NCI-H460 (cell line): ENCODE measurements around the gene NR3C2. TPM values are rescaled to one million over a fixed set of nuclear protein-coding genes. Genes with fewer than 3 reads are reported as not detected.

Experiments used
- DNase-seq: peaks from one replicate; pipeline ENCODE4 v3.0.0-alpha.2; 2016; ENCODE audit warnings: low read depth; ENCODE audit errors: extremely low read depth
- total RNA-seq: library from RNA; depleted of rRNA; stranded (reverse); fragments of >200 nt; shearing (Covaris generic); gene quantifications from 2 replicates; pipeline ENCODE4 v1.2.3, GENCODE V29; 2014

Gene NR3C2
- total RNA-seq, 1 experiment from 2014 or later, result 0.15 TPM

- no peak for DNase-seq
Measured at GRCh38 chr4:148435654-148436406, 6.4 kb downstream of the NR3C2 start.

GRCh38 chr4:148434075-148434773 lies 8.0 kb downstream of the NR3C2 start:
- no peak for DNase-seq

DNA sequence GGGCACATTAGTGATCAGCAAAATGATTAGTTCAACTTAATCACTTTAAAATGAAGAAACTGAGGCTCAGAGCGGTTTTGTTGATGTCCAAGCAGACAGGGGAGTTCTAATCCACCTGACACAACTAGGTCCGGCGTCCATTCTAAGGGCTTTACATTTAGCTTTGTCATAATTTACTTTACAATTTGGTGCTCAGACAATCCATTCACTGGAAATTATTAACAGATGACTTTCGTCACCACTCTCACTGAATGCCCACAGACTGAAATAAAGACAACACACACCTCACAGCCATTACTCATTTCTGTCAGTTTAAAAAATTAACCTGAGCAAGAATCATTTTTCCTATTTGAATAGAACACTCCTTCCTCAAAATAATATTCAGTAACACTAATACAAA lies 10.8 kb downstream of the NR3C2 start:
- DNase-seq, result no peak

DNA sequence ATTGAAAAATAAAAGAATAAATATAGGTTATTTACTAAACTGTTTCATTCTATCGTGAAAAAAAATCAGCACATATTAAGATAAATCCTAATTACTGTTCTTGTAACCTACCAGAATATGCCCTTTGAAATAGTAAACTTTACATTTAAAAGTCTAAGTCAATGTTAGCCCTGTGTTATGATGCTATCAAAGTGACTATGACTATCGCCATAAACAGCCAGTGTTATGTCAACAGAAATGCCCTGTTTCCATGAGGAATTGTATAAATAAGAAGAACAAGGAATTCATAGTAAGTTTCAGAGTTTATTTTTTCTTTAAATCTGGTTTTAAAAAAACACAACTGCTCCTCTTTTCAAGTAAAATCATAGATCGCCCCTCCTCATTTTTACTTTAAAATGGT lies 11.4 kb downstream of the NR3C2 start:
- DNase-seq, result no peak

DNA sequence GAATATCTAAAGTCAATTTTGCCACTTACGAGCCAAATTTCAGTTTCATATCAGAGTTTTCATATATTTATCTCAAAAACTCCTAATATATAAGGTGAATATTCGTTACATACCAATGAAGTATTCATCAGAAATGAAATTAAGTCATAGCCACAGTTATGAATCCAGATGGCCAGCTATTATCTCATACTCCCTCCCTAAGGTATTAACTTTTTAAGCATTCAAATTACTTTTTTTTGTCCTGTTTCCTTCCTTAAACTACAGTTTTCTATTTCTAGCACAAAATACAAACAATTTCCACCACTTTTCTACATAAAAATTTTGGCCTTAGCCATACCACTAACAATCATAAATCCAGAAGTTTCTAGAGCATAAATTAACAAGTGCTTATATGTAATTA lies 13.0 kb downstream of the NR3C2 start:
- no peak for DNase-seq

DNA sequence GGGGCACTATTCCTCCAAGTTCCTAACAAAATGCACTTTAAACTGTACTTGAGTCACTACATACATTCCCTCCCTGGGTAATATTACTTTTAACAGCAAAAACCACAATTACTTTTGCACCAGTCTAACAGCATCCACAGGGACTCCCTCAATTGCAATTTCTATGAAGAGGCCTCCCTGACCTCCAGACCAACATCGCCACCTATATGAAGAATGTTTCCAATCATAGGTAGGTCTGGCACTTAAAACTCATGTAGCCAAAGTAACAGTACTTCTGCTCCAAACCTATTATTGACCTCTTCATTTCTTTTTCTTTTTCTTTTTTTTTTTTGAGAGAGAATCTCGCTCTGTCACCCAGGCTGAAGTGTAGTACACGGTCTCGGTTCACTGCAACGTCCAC lies 15.6 kb downstream of the NR3C2 start:
- no peak for DNase-seq

DNA sequence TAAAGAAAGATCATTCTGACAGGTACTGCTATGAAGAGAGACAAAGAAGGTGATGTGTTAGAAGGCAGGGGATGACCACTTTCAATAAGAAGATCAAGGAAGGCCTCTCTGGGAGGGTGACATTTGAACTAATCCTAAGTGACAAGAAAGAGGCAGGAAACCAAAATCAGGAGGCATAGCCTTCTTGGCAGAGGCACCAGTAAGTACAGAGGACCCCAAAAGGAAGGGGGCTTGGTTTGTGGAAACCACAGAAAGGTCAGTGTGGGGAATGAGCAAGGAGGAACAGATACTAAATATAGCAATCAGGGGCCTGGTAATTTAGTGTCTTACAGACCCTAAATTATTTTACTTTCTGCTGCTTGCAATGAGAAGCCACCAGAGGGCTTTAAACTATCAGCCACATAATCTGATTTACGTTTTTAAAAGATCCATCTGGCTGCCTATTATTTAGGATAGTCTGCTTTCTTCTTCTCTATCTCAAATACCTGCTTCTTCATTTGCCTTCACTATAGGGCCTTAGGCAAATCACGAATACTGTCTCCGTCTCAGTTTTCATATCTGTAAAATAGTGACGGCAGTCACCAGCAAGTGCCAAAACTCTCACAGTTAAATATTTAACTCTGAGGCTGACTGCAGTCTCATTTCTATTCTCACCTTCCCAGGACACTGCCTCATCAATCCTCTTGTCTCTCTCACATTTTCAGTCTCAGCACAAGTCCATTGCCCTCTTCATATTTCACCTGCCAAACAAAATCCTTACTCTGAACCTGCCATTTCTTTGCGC lies 16.7 kb downstream of the NR3C2 start:
- no peak for DNase-seq

DNA sequence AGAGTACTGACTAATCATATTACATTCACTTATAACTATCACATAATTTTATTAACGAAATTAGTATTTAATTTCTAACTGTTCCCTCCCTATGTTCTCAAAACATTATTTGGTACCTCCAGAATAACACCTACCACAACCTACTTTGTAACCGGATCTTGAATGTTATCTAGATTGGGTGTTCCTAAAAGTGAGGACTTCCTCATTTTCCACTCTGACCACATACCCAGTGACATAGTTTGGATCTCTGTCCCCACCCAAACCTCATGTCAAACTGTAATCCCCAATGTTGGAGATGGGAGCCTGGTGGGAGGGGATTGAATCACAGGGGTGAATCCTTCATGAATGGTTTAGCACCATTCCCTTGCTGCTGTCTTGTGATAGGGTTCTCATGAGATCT lies 21.8 kb downstream of the NR3C2 start:
- no peak for DNase-seq

DNA sequence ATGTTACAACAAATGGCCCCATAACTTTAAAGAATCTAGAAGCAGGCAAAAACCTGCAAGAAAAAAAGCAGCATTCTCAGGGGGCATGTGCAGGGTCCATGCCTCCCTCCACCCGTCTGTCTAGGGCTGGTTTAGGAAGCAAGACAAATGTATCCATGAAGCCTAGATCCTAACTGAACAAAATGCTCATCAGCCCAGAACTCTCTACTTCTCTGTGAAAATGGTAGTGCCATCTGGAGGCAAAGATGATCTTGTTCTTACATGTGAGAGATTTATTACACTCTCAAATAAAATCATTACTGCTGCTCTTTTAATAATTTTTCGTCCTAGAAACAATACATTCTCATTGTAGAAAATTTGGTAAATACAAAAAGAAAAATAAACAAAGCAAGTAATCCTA lies 26.7 kb downstream of the NR3C2 start:
- DNase-seq, result peak; percentile 9

DNA sequence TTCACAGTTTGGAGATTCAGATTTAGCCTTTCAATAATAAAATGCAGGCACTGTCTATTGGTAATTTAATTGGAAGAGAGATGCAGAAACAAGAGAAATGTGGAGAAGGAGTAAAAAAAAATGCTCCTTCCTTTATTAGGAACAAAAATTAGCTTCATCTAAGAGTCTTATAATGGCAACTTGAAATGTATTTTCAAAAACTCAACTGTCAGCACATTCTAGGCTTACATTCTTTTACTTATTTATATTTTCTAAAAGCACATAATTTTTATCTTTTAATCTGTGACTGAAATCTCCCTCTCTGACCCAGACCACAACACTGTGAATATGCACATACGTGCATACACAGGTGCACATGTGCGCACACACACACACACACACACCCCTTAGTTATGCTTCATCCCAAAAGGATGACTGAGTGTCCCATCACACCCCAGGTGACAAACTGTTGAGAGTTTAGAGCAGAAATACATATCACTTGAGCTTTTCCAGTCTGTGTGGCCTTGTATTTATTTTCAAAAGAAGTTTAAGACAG lies 29.7 kb downstream of the NR3C2 start:
- no peak for DNase-seq

GRCh38 chr4:148405161-148405893 lies 36.9 kb downstream of the NR3C2 start:
- DNase-seq, result no peak

DNA sequence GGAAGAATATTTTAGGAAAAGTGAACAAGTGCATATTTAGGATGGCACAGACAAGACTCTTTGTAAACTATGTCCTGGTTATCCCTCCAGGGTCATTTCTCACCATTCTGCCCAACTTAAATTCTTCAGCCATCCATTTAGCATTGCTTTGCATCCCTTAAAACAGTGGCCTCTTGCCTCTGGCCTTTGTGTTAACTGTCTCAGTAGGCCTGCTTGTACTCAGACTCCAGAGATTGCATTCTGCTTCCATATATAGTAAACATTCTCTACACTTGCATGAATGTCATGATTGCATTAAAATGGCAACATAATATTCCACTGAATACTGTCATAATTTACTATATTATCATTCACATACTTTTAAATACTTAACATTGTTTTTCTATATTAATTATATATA lies 43.2 kb downstream of the NR3C2 start:
- DNase-seq, result no peak

DNA sequence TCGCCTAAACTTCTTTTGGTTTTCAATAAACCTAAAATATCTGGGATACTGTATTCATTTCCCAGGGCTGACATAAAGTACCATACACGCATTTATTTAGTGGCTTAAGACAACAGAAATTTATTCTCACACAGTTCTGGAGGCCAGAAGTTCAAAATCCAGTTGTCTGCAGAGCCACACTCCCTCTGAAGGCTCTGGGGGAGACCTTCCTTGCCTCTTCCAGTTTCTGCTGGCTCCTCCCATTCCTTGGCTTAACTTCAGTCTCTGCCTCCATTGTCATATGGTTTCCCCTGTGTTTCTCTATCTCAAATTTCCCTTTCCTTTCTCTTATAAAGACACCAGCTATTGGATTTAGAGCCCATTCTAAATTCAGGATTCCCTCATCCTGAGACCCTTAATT lies 44.4 kb downstream of the NR3C2 start:
- no peak for DNase-seq

DNA sequence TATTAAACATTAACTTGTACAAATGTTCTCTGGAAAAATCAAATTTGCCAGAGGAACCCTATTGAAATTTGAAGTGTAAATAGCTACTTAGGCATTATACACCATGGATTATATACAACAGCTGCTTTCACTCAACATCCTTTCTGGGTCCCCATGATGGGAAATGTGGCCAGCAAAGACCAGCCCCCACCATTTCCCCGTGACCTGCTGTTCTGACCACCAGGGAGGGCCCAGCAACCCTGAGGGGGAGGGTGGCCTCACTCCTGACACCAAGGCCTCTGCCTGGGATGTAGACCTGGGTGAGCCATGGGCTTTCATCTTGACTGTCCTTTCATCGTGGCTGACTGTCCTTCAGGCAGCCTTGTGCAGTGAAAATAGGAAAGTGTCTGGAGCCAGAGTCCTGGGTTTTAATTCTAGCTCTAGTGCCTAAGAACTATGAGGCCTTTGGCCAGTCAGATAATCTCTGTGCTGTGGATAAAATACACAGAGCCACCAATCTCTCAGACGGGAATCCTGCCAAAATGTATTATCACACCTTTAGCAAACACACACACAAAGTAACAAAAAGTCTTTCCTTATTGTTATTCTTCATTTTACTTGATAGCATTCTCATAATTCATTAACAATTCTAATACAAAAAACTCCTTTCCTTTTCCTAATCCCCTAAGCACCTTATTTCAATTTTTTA lies 45.1 kb downstream of the NR3C2 start:
- DNase-seq, result no peak

GRCh38 chr4:148395771-148396170 lies 46.4 kb downstream of the NR3C2 start:
- DNase-seq, result no peak

GRCh38 chr4:148391056-148391455 lies 51.2 kb downstream of the NR3C2 start:
- no peak for DNase-seq

- DNase-seq, result no peak
Measured at GRCh38 chr4:148390311-148390710, 51.9 kb downstream of the NR3C2 start.

- DNase-seq, result no peak
Measured at GRCh38 chr4:148380291-148380690, 61.9 kb downstream of the NR3C2 start.

DNA sequence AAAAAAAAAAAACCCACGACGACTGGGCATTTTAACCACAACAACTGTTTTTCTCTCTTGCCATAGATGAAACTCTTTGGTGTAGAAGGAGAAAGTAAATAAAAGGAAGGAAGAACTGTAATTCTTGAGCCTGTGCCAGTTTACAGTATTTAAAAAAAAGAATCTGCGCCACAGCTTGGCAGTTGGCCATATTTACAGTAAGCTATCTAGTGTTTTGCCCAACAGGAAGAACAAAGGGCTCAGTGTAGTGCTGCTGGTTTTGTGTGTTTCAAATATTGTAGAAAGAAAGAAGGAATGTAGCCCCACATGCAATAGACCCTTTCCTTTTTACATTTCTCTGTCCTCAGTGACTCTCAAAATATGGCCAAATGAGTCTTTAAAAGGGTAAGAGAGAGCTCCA lies 66.1 kb downstream of the NR3C2 start:
- peak; percentile 26 for DNase-seq

- no peak for DNase-seq
Measured at GRCh38 chr4:148375584-148375983, 66.6 kb downstream of the NR3C2 start.
